ENCODE data around the gene LRRC23. TPM values are rescaled to one million over a fixed set of nuclear protein-coding genes. Genes with fewer than 3 reads are reported as not detected.

LRRC23 gene
- total and polyA plus RNA-seq, 9 of the 15 experiments (the other 6 are each of a cell fraction or from before 2014, with no cell fraction given), result 2.2 to 7.0 (median 3.0) TPM

DNA sequence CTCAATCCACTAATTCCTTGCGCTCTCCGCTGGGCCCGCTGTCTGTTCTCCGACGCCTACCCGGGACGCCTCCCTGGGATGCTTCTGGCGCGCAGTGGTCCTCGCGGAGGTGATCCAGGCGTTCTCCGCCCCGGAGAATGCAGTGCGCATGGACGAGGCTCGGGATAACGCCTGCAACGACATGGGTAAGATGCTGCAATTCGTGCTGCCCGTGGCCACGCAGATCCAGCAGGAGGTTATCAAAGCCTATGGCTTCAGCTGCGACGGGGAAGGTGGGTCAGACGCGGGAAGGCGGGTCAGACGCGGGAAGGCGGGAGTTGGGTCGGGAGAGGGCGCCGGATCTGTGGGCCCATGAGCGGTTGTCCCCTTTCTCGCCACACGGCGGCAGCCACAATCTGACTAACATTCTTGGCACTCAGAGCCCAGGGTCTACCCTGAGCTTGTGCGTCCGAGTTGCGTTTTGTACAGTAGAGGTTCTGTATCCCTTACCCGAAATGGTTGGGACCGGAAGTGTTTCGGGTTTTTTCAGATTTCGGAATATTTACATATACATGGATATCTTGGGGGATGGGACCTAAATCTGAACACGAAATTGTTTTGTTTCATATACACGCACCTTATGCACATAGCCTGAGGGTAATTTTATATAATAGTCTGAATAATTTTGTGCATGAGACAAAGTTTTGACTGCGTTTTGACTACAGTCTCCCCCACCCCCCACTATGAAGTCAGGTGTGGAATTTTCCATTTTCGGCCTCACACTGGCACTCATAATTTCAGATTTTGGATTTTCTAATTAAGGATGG, 40.0 kb downstream of the LRRC23 start (continued):
- TF ChIP-seq, protein P1, sequence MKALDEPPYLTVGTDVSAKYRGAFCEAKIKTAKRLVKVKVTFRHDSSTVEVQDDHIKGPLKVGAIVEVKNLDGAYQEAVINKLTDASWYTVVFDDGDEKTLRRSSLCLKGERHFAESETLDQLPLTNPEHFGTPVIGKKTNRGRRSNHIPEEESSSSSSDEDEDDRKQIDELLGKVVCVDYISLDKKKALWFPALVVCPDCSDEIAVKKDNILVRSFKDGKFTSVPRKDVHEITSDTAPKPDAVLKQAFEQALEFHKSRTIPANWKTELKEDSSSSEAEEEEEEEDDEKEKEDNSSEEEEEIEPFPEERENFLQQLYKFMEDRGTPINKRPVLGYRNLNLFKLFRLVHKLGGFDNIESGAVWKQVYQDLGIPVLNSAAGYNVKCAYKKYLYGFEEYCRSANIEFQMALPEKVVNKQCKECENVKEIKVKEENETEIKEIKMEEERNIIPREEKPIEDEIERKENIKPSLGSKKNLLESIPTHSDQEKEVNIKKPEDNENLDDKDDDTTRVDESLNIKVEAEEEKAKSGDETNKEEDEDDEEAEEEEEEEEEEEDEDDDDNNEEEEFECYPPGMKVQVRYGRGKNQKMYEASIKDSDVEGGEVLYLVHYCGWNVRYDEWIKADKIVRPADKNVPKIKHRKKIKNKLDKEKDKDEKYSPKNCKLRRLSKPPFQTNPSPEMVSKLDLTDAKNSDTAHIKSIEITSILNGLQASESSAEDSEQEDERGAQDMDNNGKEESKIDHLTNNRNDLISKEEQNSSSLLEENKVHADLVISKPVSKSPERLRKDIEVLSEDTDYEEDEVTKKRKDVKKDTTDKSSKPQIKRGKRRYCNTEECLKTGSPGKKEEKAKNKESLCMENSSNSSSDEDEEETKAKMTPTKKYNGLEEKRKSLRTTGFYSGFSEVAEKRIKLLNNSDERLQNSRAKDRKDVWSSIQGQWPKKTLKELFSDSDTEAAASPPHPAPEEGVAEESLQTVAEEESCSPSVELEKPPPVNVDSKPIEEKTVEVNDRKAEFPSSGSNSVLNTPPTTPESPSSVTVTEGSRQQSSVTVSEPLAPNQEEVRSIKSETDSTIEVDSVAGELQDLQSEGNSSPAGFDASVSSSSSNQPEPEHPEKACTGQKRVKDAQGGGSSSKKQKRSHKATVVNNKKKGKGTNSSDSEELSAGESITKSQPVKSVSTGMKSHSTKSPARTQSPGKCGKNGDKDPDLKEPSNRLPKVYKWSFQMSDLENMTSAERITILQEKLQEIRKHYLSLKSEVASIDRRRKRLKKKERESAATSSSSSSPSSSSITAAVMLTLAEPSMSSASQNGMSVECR (CRISPR knock-in tag; IDR thresholded peaks at IDR 0.05), result no peak; the same call in 1 of the 2 replicates
- no peak for TF ChIP-seq SNAPC5 (CRISPR knock-in tag; IDR thresholded peaks at IDR 0.05)
- peak; percentile 27 to 87; a peak in 2 of 4 replicates for TF ChIP-seq TBL1XR1 (IDR thresholded peaks at IDR 0.05; ENCODE audit: low read length in 2 of 2)
- TF ChIP-seq CREM (IDR thresholded peaks at IDR 0.05; ENCODE audit: low read depth), result peak; percentile 81
- TF ChIP-seq BRF1 (IDR thresholded peaks at IDR 0.05; ENCODE audit: borderline replicate concordance, extremely low read depth, insufficient read length), result no peak
- TF ChIP-seq RHOXF2B (CRISPR knock-in tag; conservative IDR thresholded peaks at IDR 0.05), result no peak
- TF ChIP-seq E2F1 (CRISPR knock-in tag; IDR thresholded peaks at IDR 0.05), result no peak; the same call in 1 of the 2 replicates
- no peak for TF ChIP-seq RFX1 (IDR thresholded peaks at IDR 0.05)
- no peak for TF ChIP-seq HOMEZ (CRISPR knock-in tag; IDR thresholded peaks at IDR 0.05)
- no peak for TF ChIP-seq ZNF316 (IDR thresholded peaks at IDR 0.05)
- TF ChIP-seq, protein P2, sequence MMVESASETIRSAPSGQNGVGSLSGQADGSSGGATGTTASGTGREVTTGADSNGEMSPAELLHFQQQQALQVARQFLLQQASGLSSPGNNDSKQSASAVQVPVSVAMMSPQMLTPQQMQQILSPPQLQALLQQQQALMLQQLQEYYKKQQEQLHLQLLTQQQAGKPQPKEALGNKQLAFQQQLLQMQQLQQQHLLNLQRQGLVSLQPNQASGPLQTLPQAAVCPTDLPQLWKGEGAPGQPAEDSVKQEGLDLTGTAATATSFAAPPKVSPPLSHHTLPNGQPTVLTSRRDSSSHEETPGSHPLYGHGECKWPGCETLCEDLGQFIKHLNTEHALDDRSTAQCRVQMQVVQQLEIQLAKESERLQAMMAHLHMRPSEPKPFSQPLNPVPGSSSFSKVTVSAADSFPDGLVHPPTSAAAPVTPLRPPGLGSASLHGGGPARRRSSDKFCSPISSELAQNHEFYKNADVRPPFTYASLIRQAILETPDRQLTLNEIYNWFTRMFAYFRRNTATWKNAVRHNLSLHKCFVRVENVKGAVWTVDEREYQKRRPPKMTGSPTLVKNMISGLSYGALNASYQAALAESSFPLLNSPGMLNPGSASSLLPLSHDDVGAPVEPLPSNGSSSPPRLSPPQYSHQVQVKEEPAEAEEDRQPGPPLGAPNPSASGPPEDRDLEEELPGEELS (CRISPR knock-in tag; IDR thresholded peaks at IDR 0.05; ENCODE audit: borderline replicate concordance), result 0 out of 2 replicates have a peak, but pooled peaks have one; percentile 31
- peak in 1 of 3 experiments; percentile 35 for TF ChIP-seq YY1 (IDR thresholded peaks at IDR 0.05; ENCODE audit: borderline replicate concordance in 1 of 3, control insufficient read depth in 1 of 3, extremely low read depth in 1 of 3, insufficient read depth in 3 of 3, insufficient read length in 1 of 3, insufficient replicate concordance in 2 of 3, low read depth in 1 of 3, low read length in 2 of 3)
- no peak for TF ChIP-seq POLR2B (IDR thresholded peaks at IDR 0.05; ENCODE audit: low read depth, partially characterized antibody)
- TF ChIP-seq NEUROD1 (IDR thresholded peaks at IDR 0.05; ENCODE audit: borderline replicate concordance, low read depth, low read length, partially characterized antibody), result no peak
- no peak for TF ChIP-seq POLR2A (conservative IDR thresholded peaks at IDR 0.05)
- no peak for TF ChIP-seq KLF1 (tag; IDR thresholded peaks at IDR 0.05)
